Measurements from ENCODE around the gene POLR1H. TPM values are rescaled to one million over a fixed set of nuclear protein-coding genes. Genes with fewer than 3 reads are reported as not detected.

POLR1H gene
- total RNA-seq, 4 donors from 2014 or later = 12.9 to 21.0 (median 17.4) TPM

- Histone ChIP-seq H3K4me3 (no peak overlapping the region), H3K4me1 (peaks cover 31 to 53% (median 49%) of the 10 kb centered on the region in 4 donors), H3K36me3 (peaks cover 0 to 17% (median 2%) of the 10 kb centered on the region in 4 donors), H3K27me3 (no peaks in the 10 kb centered on the region), H3K27ac (replicated peaks in 1 of 4) (no peak overlapping the region), H3K9me3 (no peaks in the 10 kb centered on the region)
- intact Hi-C loops (cut with DNase I) = loop anchor here (10.0 kb wide), 1 partner anchor 119 kb away; the partner anchor contains the start of gene HLA-A
- 94% methylated on average over 2 of the region's 2 CpGs for WGBS
- no peak for DNase-seq (ENCODE audit: extremely low spot score)
- TF ChIP-seq CTCF (IDR thresholded peaks at IDR 0.05) (no peak), EP300 (IDR thresholded peaks at IDR 0.05) (no peak), POLR2A (IDR thresholded peaks at IDR 0.05; ENCODE audit: low read depth) (no peak), POLR2AphosphoS5 (IDR thresholded peaks at IDR 0.05) (no peak)
Observed at GRCh38 chr6:30063315-30063714, 2.2 kb downstream of the POLR1H start.

GRCh38 chr6:30066082-30066481, 5.0 kb downstream of the POLR1H start:
- WGBS = 11% methylated on average over 4 of the region's 4 CpGs
- H3K4me3 ChIP-seq = peak overlapping the region; percentile 68 to 79 (median 72)
- H3K4me1 ChIP-seq = peaks cover 25 to 49% (median 45%) of the 10 kb centered on the region in 4 donors
- peaks cover 5 to 33% (median 21%) of the 10 kb centered on the region in 4 donors for H3K36me3 ChIP-seq
- intact Hi-C loops (cut with DNase I) = loop anchor here (5.0 to 10.0 kb wide), 2 partner anchors 36 to 121 kb away; partner anchors contain the start of gene HLA-A
- H3K9me3 ChIP-seq = no peaks in the 10 kb centered on the region
- H3K27me3 ChIP-seq = peaks cover 0 to 8% (median 5%) of the 10 kb centered on the region in 4 donors
- DNase-seq (ENCODE audit: extremely low spot score) = no peak
- H3K27ac ChIP-seq (replicated peaks in 1 of 4) = peak overlapping the region; percentile 82 to 89 (median 88)
- no peak for TF ChIP-seq CTCF (IDR thresholded peaks at IDR 0.05)
- no peak for TF ChIP-seq EP300 (IDR thresholded peaks at IDR 0.05)
- TF ChIP-seq POLR2AphosphoS5 (IDR thresholded peaks at IDR 0.05) = no peak
- no peak for TF ChIP-seq POLR2A (IDR thresholded peaks at IDR 0.05; ENCODE audit: low read depth)

GRCh38 chr6:30066577-30067459, 5.8 kb downstream of the POLR1H start, which contains the start of gene PPP1R11:
TSS of gene PPP1R11 (plus strand) at chr6:30067198. CDS start at chr6:30067411, 213 bp downstream.
- peaks cover 28 to 53% (median 49%) of the 10 kb centered on the region in 4 donors for H3K4me1 ChIP-seq
- DNase-seq (ENCODE audit: extremely low spot score) = peak; percentile 99
- H3K36me3 ChIP-seq = peaks cover 5 to 33% (median 21%) of the 10 kb centered on the region in 4 donors
- TF ChIP-seq POLR2A (IDR thresholded peaks at IDR 0.05; ENCODE audit: low read depth) = peak; percentile 45
- TF ChIP-seq EP300 (IDR thresholded peaks at IDR 0.05) = no peak
- peak; percentile 94 to 98 for TF ChIP-seq POLR2AphosphoS5 (IDR thresholded peaks at IDR 0.05)
- TF ChIP-seq CTCF (IDR thresholded peaks at IDR 0.05) = peak in 1 of 3 experiments; percentile 4
- H3K27ac ChIP-seq (replicated peaks in 1 of 4) = peak within 1 kb of the TSS; percentile 82 to 89 (median 88)
- H3K4me3 ChIP-seq = peak within 1 kb of the TSS; percentile 68 to 79 (median 72)
- peaks cover 0 to 15% (median 10%) of the 10 kb centered on the region in 4 donors for H3K27me3 ChIP-seq
- H3K9me3 ChIP-seq = no peaks in the 10 kb centered on the region
- intact Hi-C loops (cut with DNase I) = loop anchor here (5.0 to 10.0 kb wide), 2 partner anchors 35 to 122 kb away; partner anchors contain the start of gene HLA-A
- 0% methylated on average over 43 of the region's 46 CpGs for WGBS

- peaks cover 5 to 33% (median 21%) of the 10 kb centered on the region in 4 donors for H3K36me3 ChIP-seq
- no peak for TF ChIP-seq POLR2A (IDR thresholded peaks at IDR 0.05; ENCODE audit: low read depth)
- TF ChIP-seq CTCF (IDR thresholded peaks at IDR 0.05) = no peak
- TF ChIP-seq POLR2AphosphoS5 (IDR thresholded peaks at IDR 0.05) = no peak
- no peak for TF ChIP-seq EP300 (IDR thresholded peaks at IDR 0.05)
- peaks cover 22 to 47% (median 42%) of the 10 kb centered on the region in 4 donors for H3K4me1 ChIP-seq
- intact Hi-C loops (cut with DNase I) = loop anchor here (5.0 to 10.0 kb wide), 2 partner anchors 35 to 123 kb away; partner anchors contain the start of gene HLA-A
- H3K27me3 ChIP-seq = peaks cover 0 to 23% (median 12%) of the 10 kb centered on the region in 4 donors
- H3K27ac ChIP-seq (replicated peaks in 1 of 4) = peak overlapping the region; percentile 82 to 89 (median 88)
- H3K4me3 ChIP-seq = peak overlapping the region; percentile 68 to 79 (median 72)
- no peaks in the 10 kb centered on the region for H3K9me3 ChIP-seq
- WGBS = 16% methylated on average over 8 of the region's 8 CpGs
- DNase-seq (ENCODE audit: extremely low spot score) = no peak
Observed at GRCh38 chr6:30067460-30068139, 6.5 kb downstream of the POLR1H start.
